Prostate gland (tissue), 2 donors: ENCODE results near the gene SBF2.

Experiments
- CTCF ChIP-seq, 4 experiments: fragments of 200-600 bp in 2 of 4; fragments of 450-650 bp in 2 of 4; sonication (generic) in 2 of 4; IDR thresholded peaks; 1 replicate in 3 of 4; 2 replicates in 1 of 4; pipeline ENCODE4 v1.5.1; 2016 to 2019; ENCODE audit warnings: antibody characterized with exemption in 4 of 4, mild to moderate bottlenecking in 2 of 4, moderate library complexity in 2 of 4
- POLR2AphosphoS5 ChIP-seq: sonication (generic); formaldehyde crosslinking; IDR thresholded peaks from one replicate; pipeline ENCODE4 v1.6.1; 2017; ENCODE audit warnings: antibody characterized with exemption

GRCh38 chr11:9847636-9848035, 446.4 kb downstream of the SBF2 start:
- no peak for TF ChIP-seq CTCF (IDR thresholded peaks at IDR 0.05)
- no peak for TF ChIP-seq POLR2AphosphoS5
